Stimulated activated CD8-positive, alpha-beta memory T cell treated with anti-CD3 and anti-CD28 coated beads, Interleukin-12 subunit alpha, Interleukin-12 subunit beta, amount 100 ng/mL, for 24 hours (primary cell): ENCODE data around the gene MAML2.

Experiments
- DNase-seq: peaks from one replicate; pipeline ENCODE4 v3.0.0-alpha.2; 2020; ENCODE audit errors: extremely low read depth

Gene MAML2

DNA sequence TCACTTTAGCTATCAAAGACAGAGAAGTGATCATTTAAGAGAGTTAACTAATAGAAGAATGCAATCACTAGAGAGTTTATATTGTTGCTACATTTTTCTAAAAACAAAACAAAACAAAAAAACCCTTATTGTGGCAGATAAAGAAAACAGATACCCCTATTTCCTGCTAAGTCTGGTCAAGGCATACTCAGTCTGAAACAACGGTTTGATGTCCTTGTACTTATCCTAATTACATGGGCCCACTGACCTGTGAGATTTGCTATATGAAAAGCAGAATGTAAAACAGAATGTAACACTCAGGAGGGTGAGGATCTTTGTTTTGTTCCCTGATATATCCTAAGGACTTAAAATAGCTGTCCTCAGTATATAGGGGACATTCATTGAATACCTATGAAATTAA, 24.6 kb downstream of the MAML2 start:
- DNase-seq = no peak

DNA sequence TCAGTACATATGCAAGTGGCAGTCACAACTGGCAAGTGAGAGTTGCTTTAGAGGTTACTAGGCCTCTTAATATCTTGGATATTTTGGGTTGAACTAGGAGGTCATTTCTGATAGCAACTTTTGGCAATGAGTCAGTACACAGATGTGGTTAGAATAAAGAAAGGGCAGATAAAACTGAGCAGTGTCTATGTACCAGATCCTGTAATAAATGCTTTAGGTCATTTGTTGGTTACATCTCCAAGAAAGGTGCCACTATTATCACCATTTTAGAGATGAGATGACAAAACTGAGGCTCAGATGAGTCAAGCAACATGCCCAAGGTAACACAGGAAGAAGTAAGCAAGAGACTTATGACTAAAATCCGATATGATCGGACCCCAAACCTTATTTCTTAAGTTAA, 25.0 kb downstream of the MAML2 start:
- DNase-seq = no peak

DNA sequence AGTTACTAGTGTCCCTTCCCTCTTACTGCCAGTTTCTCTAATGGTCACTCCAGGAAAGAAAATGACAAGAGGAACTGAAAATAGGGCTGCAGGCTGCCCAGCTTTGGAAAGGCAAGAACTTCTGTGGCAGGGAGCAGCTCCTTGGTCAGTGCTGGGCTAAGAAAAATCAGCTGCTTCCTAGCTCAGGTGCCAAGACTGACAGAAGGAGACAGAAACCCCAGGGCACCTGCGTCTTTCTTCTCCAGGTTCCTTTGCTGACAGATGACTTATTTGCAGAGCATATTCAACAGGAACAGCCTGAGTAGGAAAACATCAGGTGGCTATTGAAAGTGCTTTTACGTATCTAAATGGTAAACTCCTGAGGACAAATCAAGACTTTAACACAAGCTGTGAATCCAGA, 25.4 kb downstream of the MAML2 start:
- no peak for DNase-seq

DNA sequence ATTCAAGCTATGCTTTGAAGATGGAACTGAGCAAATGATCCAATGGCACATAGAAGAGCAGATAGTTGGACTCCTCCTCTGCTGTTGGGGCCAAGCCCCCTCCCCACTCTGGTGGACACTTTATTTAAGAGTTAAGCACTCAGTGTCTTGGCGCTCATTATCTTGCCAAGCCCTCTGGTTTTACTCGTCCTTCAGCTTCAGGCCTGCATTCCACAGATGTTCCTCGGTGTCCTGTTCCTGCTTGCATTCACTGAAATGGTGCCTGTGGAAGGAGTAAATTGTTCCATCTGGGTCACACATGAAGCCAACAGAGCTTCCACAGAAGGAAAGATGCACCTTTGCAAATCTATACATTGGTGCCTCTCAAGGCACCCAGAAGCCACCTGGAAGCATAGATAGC, 26.1 kb downstream of the MAML2 start:
- DNase-seq = no peak

DNA sequence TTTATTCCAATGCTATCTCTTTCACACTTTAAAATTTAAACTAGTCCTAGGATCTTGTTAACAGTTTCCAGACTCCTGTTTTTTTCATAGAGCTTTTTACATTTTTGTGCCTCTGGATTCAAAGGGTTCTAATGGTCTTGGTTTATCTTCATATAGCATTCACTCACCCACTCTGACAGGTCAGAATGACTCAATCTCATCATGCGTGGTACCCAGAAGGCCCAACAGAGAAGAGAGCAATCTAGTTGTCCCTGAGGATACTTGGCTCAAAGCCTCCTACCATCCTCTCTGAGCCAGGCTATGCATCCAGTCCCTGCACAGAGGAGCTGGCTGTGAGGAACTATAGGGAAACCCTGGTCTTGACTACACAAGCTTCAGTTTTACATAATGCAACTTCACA, 27.5 kb downstream of the MAML2 start:
- DNase-seq = no peak

DNA sequence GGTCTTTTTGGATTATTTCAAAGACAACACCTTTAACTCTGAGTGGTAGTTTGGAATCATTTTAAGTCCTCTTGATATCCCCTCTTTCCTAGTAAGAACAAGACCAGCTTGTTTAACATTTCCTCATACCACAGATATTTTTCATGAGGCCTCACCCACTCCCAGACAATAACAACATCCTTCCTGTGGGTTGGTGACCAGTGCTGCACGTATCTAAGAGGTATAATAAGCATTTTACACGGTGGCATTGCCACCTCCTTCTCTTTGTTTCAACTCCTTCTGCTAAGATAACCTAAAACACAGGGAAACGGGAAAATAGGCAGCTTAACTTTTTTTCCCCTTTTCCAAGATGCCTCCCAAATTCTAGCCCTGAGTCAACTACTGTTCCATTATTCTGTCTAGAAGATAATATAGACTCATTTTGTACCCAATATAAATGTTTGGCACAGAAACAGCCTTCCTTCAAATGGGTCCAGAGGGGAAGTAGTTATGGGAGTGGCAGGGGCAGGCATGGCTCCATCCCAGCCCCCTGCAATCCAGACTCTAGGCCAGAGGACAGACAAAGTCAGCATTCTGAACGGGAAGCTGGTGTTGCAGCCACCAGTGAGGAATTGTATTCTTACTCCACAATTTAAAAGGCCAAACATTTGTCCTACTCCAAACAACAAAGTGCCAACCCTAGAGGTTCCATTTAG, 28.5 kb downstream of the MAML2 start:
- DNase-seq = no peak

DNA sequence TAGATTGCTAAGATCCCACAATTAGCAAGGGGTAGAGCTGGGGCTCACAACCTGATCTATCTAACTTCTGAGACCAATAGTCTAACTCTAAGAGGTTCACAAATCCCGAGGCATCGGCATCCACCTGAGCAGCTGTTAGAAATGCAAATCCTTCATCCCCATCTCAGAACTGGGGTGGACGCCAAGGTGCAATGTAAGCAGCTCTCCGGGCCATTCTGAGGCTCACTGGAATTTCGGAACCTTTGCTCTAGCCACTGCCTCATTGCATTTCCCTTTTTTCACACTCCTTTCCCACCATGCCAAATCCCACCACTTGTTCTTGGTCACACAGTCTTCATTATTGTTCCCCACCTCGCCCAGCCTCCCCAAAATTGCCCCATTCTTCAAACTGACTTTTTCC, 29.8 kb downstream of the MAML2 start:
- no peak for DNase-seq

DNA sequence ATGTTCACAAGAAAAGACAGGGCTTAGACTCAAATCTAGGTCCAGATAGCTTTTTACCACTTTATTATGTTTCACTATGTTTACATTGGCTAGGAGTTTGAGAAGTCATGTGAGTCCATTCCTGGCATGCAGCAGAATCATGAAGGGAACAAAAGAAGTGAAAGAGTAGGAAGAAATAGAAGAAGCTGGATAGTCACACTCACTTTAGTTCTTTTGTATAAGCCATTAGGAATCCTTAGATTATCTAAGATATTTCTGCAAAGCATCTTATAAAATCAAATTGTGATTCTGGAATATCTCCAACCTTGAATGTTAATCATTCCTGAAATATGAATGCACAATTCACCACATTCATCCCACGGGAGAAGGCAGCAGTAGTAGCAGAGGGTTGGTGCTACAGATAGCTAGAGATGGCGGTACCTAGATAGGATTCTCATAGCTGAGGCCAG, 31.9 kb downstream of the MAML2 start:
- no peak for DNase-seq

DNA sequence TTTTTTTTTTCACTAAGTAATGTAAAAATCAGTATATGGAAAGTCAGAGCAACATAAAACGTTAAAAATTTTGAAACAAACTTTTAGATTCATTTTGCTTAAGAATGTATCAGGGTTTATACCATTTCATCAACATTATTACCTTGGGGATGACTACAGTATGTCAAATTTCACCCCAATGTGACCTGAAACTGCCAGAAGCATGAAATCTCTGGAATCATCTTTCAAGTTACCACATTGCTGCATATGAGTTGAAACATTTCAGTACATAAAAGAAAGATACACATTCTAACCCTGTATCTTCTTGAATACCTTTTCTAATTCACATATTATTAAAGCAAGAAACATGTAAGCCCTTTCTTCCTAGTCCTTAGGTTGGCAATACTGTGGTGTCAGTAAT, 32.8 kb downstream of the MAML2 start:
- DNase-seq = no peak

DNA sequence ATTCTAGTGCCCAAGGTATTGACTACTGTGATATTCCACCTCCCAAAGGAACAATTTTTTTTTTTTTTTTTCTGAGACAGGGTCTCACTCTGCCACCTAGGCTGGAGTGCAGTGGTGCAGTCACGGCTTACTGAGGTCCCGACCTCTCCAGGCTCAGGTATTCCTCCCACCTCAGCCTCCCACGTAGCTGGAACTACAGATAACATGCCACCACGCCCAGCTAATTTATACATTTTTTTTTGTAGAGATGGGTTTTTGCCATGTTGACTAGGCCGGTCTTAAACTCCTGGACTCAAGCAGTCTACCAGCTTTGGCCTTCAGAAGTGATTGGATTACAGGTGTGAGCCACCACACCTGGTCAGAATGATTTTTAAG, 33.4 kb downstream of the MAML2 start:
- no peak for DNase-seq

DNA sequence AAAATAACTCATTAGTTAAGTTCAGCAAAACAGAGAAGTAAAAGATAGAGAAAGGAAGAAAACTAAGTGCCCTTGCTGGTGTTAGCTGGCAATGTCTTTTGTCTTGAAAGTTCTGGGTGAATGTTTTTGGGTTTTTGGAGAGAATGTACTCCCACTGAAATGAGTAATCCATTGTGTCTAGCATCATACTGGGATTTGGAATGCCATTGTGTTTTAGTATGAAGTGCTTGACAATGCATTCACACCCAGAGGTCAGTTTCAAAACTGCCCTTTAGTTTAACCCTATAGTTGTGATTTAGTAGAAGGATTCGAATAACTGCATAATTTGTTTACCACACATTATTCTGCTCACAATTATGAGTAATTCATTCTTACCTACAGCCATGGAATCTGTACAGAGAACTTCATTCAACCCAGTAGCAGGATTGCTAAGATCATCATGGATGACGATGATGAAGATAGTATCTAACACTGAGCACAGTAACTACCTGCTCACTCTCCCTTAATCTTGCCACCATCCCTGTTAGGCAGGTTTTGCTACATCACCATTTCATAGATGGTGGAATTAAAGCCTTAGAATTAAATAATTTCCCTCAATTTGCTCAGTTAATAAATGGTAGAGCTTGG, 33.9 kb downstream of the MAML2 start:
- no peak for DNase-seq

DNA sequence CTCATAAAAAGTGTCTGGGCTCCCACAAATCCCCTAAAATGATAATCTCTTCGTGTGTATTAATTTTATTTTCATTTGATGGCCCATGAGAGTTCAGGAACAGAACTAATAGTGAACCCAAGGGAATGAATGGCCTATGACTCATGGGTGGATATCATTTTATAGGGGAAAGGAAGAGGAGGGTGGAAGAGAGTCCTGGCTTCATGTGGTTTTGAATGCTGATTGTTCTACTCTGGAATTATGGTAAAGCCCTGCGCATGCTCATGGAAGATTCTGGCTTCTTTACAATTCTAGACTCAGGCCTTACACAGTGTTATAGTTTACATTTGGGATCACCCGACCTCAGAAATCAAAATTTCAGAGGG, 35.2 kb downstream of the MAML2 start:
- DNase-seq = no peak

DNA sequence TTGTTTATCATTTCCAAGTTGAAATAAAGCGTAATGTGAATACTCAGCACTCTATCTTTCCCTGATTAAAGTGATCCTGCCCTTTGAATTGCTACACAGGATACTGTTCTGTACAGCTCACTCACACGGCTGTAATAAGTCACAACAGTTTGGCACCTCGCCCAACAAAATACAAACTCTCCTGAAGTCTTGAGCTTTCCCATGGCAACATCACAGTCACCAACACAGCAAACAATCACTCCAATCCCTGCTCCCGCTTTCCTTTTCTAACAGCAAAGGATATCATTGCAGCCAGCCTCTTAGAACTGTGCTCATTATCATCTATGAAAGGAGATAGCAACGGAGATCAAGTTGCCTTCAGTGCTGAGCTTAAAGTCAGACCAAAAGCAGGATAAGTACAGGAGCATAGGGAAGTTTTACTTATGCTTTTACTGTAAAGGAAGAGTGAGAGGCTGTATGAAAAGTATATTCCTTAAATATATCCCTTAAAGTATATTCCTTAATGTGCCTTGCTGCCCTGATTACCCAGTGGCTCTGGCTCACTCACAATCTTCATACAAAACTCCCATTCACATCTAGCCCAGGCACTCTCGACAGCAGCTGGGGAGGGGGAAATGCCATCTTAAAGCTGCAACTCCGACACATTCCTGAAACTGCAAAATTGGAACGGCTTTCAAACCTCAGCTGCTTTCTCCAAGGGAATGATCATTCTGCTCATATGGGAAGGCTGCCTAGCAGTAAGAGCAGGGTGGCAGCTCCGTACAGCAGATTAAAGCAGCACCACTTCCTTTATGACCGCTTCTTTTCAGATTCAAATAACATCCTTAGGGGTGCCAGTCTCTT, 35.8 kb downstream of the MAML2 start:
- no peak for DNase-seq

DNA sequence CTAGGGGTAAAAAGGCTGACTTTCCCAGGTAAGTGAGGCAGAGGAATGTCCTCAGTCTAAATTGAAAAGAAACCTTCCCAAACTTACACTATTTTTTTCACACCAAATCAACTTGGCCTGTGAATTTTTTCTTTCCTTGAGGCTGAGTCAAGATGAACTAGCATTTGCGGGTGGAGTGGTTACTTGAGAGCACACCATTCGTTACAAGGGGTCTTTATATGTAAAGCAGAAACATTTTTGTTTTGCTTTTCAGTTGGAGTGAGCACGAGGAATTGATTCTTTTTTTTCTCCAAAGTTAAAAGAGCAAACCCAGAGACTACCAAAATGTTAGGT, 36.4 kb downstream of the MAML2 start:
- DNase-seq = no peak

DNA sequence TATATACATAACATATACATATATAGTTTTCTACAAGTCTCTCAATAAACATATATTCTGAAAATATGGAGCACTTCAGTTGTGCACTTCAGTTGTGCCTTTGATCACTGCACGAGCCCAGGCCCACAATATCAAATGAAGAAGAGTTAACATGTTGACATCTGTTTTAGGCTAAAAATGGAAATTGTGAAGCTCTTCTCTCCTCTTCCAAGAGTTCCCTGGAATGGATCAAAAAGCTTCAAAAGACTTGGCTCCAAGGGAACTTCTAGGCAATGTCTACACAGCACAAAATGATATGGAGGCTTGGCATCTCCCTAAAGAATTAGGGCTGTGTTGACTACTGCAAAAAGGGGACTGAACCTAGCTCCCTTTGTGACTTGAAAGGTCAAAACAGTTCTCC, 36.9 kb downstream of the MAML2 start:
- no peak for DNase-seq

DNA sequence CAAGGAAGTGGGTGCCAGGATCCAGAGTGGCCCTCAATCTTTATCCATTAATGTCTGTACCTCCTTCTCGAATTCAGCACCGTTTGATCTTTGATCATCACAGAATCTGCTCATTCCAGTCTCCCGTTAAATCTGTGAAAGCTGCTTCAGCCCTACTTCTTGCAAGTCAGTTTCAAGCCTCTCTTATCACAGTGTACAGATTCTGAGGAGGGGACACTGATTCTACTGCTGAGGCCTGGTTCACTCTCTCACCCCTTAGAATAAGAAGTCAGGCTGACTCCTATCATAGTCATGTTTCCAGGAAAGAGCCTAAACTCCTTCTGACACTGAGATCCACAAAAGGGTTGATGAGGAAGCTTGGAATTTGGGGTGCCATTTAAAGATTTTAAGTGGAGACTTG, 39.0 kb downstream of the MAML2 start:
- no peak for DNase-seq

DNA sequence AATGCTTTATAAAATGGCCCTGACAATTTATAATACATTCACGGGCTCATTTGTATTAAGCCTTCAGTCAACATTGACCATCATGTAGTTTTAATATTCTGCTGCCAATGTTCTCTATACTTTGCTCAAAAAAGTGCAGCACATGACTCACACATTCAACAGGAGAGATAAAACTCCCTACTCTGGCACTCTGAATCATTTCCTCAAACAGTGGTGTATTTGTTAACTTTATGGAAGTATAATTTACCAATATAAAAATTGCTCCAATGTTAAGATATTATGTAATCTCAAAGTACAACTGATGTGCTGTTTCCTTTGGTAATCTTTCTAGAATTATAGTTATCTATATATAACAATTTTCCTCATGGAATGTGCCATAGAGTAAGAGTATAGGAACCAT, 39.9 kb downstream of the MAML2 start:
- no peak for DNase-seq

DNA sequence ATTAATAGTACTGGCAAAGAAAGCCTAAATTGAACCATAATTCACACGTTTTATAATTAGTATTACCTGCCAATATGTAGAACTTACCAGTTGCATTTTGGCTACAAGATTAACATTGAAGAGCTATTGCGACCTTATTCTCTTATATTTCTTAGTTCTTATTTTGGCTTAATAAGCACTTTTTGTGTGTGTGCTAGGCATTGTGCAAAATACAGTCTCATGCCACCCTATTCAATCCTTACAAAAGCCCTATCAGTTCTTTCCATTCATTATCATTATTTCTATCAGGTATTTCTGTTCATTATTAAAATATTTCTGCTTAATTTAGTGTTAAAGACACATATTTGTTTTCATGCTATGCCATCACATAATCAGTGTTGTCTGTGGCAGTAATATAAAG, 41.2 kb downstream of the MAML2 start:
- no peak for DNase-seq

DNA sequence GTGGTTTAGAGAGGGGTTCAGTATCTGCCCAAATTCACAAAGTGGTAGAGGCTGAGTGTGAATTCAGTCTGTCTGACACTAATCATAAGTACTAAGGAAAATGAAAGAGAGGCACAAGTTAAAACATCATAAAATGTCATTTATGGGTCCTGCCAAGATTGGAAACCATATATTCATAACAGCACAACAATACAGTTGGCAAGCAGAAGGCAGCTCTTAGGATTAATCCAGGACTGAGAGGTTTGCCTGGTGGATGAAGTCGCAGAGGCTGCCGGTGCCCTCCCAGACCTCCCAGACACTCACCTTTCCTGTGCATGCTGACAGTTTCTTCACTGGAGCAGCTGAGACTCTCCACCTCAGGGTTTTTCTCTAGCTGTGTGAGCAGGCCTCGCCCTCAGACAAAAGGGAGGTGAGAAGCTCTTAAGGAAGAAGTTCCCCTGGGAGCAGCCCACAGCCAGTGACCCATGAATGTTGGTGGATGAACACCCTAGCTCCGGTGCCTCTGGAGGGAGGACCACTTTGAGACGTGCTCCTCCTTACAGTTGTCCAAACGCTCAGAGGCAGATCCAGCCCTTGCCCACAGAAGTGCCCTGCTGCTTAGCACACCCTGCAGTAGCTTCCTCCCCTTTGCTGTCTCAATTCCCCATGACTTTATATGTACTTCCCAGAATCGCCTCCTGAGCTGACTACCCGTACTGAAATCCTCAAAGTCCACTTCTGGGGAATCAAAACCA, 43.7 kb downstream of the MAML2 start:
- DNase-seq = no peak

DNA sequence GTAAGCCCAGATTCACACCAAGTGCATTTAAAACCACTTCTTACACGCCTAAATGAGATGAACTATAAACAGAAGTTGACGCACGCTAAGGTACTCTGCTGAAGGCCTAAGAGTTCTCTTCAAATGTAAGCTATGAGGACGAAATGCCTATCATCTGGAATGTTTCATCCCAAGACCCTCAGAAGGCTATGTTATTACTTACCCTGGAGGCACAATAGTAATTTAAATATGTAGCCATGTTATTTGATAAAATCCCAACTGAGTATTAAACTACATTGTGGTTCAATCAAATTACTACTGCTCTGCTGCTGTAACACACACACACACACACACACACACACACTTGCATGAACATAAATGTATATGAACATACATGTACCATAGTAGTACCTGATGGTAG, 47.6 kb downstream of the MAML2 start:
- DNase-seq = no peak

DNA sequence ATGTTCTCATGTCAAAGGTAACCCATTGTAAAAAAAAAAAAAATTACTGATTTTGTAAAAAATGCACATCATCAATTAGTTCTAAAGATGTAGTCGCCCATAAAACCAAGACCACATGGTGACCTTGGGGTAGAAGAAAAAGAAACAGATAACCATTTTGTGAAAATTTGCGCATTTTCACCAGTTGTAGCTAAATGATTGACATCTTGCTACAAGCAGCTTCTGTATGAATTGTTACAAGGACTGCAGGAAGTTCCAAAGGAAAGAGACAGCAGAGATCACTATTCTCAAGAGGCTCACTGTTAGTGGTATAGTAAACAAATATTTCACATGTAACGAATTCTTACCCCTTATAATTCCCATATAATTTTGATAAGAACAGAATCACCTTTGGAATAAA, 48.7 kb downstream of the MAML2 start:
- no peak for DNase-seq

DNA sequence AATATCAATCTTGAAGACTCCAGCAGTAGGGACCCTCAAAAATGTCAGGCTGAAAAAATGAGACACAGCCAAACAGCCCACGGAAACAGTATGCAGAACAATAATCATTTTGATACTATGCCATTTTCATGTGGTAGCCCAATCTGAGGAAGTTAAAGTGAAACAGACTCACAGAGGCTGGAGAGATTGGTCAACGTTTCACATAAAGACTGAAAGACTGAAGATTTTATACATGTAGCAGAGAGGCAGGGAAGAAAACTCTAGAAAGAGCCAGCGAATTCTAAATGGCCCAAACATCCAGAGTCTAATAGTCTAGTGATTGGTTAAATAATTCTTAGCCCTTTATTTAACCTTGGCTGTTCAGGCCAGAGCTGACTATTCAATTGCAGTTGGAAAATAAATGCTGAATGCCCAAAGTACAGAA, 49.4 kb downstream of the MAML2 start:
- DNase-seq = no peak

DNA sequence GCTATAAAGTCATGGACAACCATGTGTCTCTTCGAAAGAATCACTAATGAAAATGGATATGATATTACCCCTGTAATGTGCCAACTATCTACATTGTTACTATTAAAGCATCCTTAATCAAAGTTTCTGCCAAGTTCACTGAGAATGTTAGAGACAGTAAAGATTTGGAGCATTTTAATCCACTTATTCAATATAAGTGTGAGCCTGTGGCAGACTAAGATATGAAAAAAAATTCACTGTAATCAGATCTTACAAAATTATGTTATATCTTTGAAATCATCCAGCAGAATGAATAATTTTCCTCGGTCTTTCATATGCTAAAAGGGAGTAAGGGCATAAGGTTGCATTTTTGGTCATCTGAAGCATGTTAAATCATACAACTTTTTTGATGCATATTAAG, 49.9 kb downstream of the MAML2 start:
- DNase-seq = no peak
